GM19193 (cell line): ENCODE data around the gene ACSL3.
A peak's percentile ranks its signal among the peaks of the same experiment; 100 is the strongest.

ENCODE experiments used
- POLR2A ChIP-seq: IDR thresholded peaks from 4 replicates; pipeline ENCODE4 v1.6.1; 2011; ENCODE audit not compliant: insufficient read depth, insufficient read length; ENCODE audit errors: extremely low read depth

The ACSL3 gene

GRCh38 chr2:222860740-222861410, at the start of gene ACSL3:
Gene ACSL3 (plus strand): TSS chr2:222861036. CDS start chr2:222908773, 47,737 bp downstream.
- peak; percentile 99 for TF ChIP-seq POLR2A

GRCh38 chr2:222811828-222812227, 49.0 kb upstream of the ACSL3 start:
- TF ChIP-seq POLR2A: no peak

- no peak for TF ChIP-seq POLR2A
These were observed 47.5 kb upstream of the ACSL3 start for GRCh38 chr2:222813177-222813843.

- TF ChIP-seq POLR2A: no peak
These were observed 41.0 kb upstream of the ACSL3 start for GRCh38 chr2:222819722-222820333.

GRCh38 chr2:222823183-222823930, 37.5 kb upstream of the ACSL3 start:
- TF ChIP-seq POLR2A: no peak

GRCh38 chr2:222825031-222825430, 35.8 kb upstream of the ACSL3 start:
- no peak for TF ChIP-seq POLR2A

GRCh38 chr2:222827417-222827816, 33.4 kb upstream of the ACSL3 start:
- no peak for TF ChIP-seq POLR2A

GRCh38 chr2:222828572-222828971, 32.3 kb upstream of the ACSL3 start:
- TF ChIP-seq POLR2A: no peak

- TF ChIP-seq POLR2A: no peak
These were observed 30.7 kb upstream of the ACSL3 start for GRCh38 chr2:222830164-222830563.

GRCh38 chr2:222833410-222833809, 27.4 kb upstream of the ACSL3 start:
- TF ChIP-seq POLR2A: no peak

- TF ChIP-seq POLR2A: no peak
These were observed 25.6 kb upstream of the ACSL3 start for GRCh38 chr2:222835143-222835822.

- no peak for TF ChIP-seq POLR2A
These were observed 25.0 kb upstream of the ACSL3 start for GRCh38 chr2:222835823-222836151.

- TF ChIP-seq POLR2A: no peak
These were observed 23.2 kb upstream of the ACSL3 start for GRCh38 chr2:222837643-222838056.

GRCh38 chr2:222840060-222840802, 20.6 kb upstream of the ACSL3 start:
- no peak for TF ChIP-seq POLR2A

- TF ChIP-seq POLR2A: no peak
These were observed 18.2 kb upstream of the ACSL3 start for GRCh38 chr2:222842491-222843174.
